ENCODE data around the gene BPNT1. TPM values are rescaled to one million over a fixed set of nuclear protein-coding genes. Genes with fewer than 3 reads are reported as not detected.

Gene BPNT1
- total RNA-seq, 1 experiment from 2014 or later = 41.5 TPM

DNA sequence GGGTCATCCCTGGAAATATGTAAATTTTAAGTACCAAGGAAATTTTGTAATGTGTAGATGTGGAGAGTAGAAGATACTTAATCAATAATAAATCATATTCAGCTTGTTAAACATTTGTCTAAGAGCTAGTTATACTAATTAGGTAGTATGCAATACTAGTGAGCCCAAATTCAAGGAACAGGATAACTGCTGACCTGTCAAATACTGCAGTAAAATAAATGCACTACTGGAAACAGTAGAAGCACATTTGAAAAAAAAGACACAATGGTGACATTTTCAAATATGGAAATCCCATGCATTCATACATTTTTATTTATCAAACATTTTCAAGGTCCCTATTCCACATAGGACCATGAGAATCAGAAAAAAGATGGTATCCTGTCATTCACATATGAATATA, 70.5 kb downstream of the BPNT1 start:
- H3K36me3 ChIP-seq (ENCODE audit: low read depth) = peaks cover 54% of the 10 kb centered on the region
- H4K20me1 ChIP-seq (ENCODE audit: insufficient read depth) = peaks cover 33% of the 10 kb centered on the region
- no peaks in the 10 kb centered on the region for H3K27me3 ChIP-seq (ENCODE audit: insufficient read depth, low read depth)
- no peaks in the 10 kb centered on the region for H3K9me3 ChIP-seq (ENCODE audit: insufficient read depth, low read depth)
- ChIA-PET POLR2A (ENCODE audit: unreplicated experiment) (no interaction called here), CTCF (no interaction called here)
- no peak overlapping the region for H2AFZ ChIP-seq
- no peak for DNase-seq
- H3K4me1 ChIP-seq (replicated peaks; ENCODE audit: insufficient read depth) = no peaks in the 10 kb centered on the region
- H3K9me2 ChIP-seq (ENCODE audit: insufficient read depth) = no peaks in the 10 kb centered on the region
- no peak overlapping the region for H3K4me2 ChIP-seq
- TF ChIP-seq, protein P1, sequence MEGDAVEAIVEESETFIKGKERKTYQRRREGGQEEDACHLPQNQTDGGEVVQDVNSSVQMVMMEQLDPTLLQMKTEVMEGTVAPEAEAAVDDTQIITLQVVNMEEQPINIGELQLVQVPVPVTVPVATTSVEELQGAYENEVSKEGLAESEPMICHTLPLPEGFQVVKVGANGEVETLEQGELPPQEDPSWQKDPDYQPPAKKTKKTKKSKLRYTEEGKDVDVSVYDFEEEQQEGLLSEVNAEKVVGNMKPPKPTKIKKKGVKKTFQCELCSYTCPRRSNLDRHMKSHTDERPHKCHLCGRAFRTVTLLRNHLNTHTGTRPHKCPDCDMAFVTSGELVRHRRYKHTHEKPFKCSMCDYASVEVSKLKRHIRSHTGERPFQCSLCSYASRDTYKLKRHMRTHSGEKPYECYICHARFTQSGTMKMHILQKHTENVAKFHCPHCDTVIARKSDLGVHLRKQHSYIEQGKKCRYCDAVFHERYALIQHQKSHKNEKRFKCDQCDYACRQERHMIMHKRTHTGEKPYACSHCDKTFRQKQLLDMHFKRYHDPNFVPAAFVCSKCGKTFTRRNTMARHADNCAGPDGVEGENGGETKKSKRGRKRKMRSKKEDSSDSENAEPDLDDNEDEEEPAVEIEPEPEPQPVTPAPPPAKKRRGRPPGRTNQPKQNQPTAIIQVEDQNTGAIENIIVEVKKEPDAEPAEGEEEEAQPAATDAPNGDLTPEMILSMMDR (conservative IDR thresholded peaks at IDR 0.05) = no peak
- TF ChIP-seq EZH2 (IDR thresholded peaks at IDR 0.05; ENCODE audit: low read depth) = no peak
- intact Hi-C loops (cut with micrococcal nuclease; ENCODE audit: unreplicated experiment) = loop anchor here (1.0 kb wide), 1 partner anchor 10 kb away; no protein-coding TSS in a partner anchor
- H3K4me3 ChIP-seq = no peak overlapping the region
- peaks cover 4% of the 10 kb centered on the region; the same call in 1 of the 2 replicates for H3F3A ChIP-seq (ENCODE audit: insufficient read depth, low read depth)
- H3K79me2 ChIP-seq (ENCODE audit: low read depth) = no peaks in the 10 kb centered on the region
- no TSS peak for BruUV-seq (replicated peaks)
- no peak overlapping the region for H3K27ac ChIP-seq

DNA sequence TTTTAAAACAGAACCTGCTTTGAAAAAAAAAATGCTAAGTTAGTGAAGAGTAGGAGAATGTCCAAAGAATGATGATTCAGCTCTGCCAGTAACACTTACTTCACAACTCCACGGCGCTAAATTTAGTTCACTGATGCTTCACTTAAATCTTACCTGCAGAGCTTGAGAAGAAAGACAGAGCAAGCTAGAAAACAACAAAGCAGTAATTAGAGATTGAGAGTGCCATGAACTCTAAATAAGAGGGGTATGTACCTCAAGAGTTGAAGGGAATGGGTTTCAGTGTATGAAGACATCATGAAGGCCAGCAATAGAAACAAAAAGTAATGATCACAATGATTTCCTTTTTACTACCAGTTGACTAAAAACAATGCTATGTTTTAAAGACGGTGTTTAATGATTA, 76.1 kb downstream of the BPNT1 start:
- Histone ChIP-seq H3K36me3 (ENCODE audit: low read depth) (peaks cover 38% of the 10 kb centered on the region), H3K4me2 (no peak overlapping the region), H4K20me1 (ENCODE audit: insufficient read depth) (peaks cover 35% of the 10 kb centered on the region), H3K4me1 (replicated peaks; ENCODE audit: insufficient read depth) (no peaks in the 10 kb centered on the region), H3K27ac (no peak overlapping the region), H3K4me3 (no peak overlapping the region), H3K9me3 (ENCODE audit: insufficient read depth, low read depth) (no peaks in the 10 kb centered on the region), H2AFZ (no peak overlapping the region), H3K27me3 (ENCODE audit: insufficient read depth, low read depth) (no peaks in the 10 kb centered on the region), H3K9me2 (ENCODE audit: insufficient read depth) (no peaks in the 10 kb centered on the region), H3F3A (ENCODE audit: insufficient read depth, low read depth) (no peaks in the 10 kb centered on the region), H3K79me2 (ENCODE audit: low read depth) (no peaks in the 10 kb centered on the region)
- no peak for DNase-seq
- CTCF ChIA-PET = no interaction called here
- intact Hi-C loops (cut with micrococcal nuclease; ENCODE audit: unreplicated experiment) = no loop called here
- no TSS peak for BruUV-seq (replicated peaks)
- POLR2A ChIA-PET (ENCODE audit: unreplicated experiment) = interaction anchor here (0.7 kb wide), 1 partner anchor 16 kb away, joined by 3 read pairs; no protein-coding TSS in a partner anchor
- no peak for TF ChIP-seq EZH2 (IDR thresholded peaks at IDR 0.05; ENCODE audit: low read depth)
- TF ChIP-seq, protein P1 (conservative IDR thresholded peaks at IDR 0.05) = no peak

DNA sequence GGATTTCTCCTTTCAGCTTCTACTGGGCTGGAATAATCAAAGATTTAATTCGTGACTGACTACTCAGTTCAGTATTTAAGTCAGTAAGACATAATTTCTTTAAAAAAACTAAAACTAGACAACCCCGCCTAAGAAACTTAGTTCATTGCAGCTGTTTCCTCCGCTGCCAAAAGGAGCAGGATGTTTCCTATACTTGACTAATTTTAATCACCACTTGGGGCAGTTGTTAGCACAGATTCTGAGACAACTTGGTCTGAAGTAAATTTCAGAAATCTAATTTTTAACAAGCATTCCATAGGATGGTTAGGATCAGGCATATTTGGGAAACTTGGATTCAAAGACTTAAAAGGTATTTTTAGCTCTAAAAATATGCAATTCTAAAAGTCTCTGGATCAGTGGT, 77.3 kb downstream of the BPNT1 start:
- H3K79me2 ChIP-seq (ENCODE audit: low read depth) = no peaks in the 10 kb centered on the region

More for the DNA sequence above, 77.3 kb downstream of the BPNT1 start:
- BruUV-seq (replicated peaks) = no TSS peak
- H3K9me3 ChIP-seq (ENCODE audit: insufficient read depth, low read depth) = no peaks in the 10 kb centered on the region
- H3K4me2 ChIP-seq = no peak overlapping the region
- no peaks in the 10 kb centered on the region for H3K27me3 ChIP-seq (ENCODE audit: insufficient read depth, low read depth)
- TF ChIP-seq, protein P1 (conservative IDR thresholded peaks at IDR 0.05) = no peak
- TF ChIP-seq EZH2 (IDR thresholded peaks at IDR 0.05; ENCODE audit: low read depth) = no peak
- H3K9me2 ChIP-seq (ENCODE audit: insufficient read depth) = no peaks in the 10 kb centered on the region
- intact Hi-C loops (cut with micrococcal nuclease; ENCODE audit: unreplicated experiment) = no loop called here
- POLR2A ChIA-PET (ENCODE audit: unreplicated experiment) = interaction anchor here (0.6 to 0.7 kb wide), 2 partner anchors 398 to 1723 kb away, joined by 3 read pairs; no protein-coding TSS in a partner anchor
- no peaks in the 10 kb centered on the region for H3K4me1 ChIP-seq (replicated peaks; ENCODE audit: insufficient read depth)
- no peak overlapping the region for H3K27ac ChIP-seq
- H2AFZ ChIP-seq = no peak overlapping the region
- DNase-seq = no peak
- peaks cover 28% of the 10 kb centered on the region for H3K36me3 ChIP-seq (ENCODE audit: low read depth)
- CTCF ChIA-PET = interaction anchor here (0.5 kb wide), 1 partner anchor 75 kb away, joined by 5 read pairs; no protein-coding TSS in a partner anchor
- H4K20me1 ChIP-seq (ENCODE audit: insufficient read depth) = peaks cover 35% of the 10 kb centered on the region
- H3K4me3 ChIP-seq = no peak overlapping the region
- H3F3A ChIP-seq (ENCODE audit: insufficient read depth, low read depth) = no peaks in the 10 kb centered on the region
